Measurements from ENCODE around the gene RHOXF2. TPM values are rescaled to one million over a fixed set of nuclear protein-coding genes. Genes with fewer than 3 reads are reported as not detected.
A peak's percentile ranks its signal among the peaks of the same experiment; 100 is the strongest.
"Not testable (repeated sequence)": the region's sequence is repeated elsewhere in the genome, so short reads cannot be mapped to it uniquely, and the experiment has no call there.

RHOXF2 gene
- total RNA-seq, 1 experiment from 2014 or later = not detected

- DNase-seq (ENCODE audit: extremely low read depth, low read depth) = not testable (repeated sequence)
Measured at GRCh38 chrX:120196626-120197283, 38.3 kb downstream of the RHOXF2 start.

GRCh38 chrX:120200851-120201250 lies 42.4 kb downstream of the RHOXF2 start:
- DNase-seq (ENCODE audit: extremely low read depth, low read depth) = no peak

- no peak for DNase-seq (ENCODE audit: extremely low read depth, low read depth)
Measured at GRCh38 chrX:120205816-120206753, 47.7 kb downstream of the RHOXF2 start.

- no peak for DNase-seq (ENCODE audit: extremely low read depth, low read depth)
Measured at GRCh38 chrX:120207009-120207605, 48.7 kb downstream of the RHOXF2 start.

- peak; percentile 53 for DNase-seq (ENCODE audit: extremely low read depth, low read depth)
Measured at GRCh38 chrX:120213438-120214265, 55.2 kb downstream of the RHOXF2 start.

Other genes with a start within 250 kb of the RHOXF2 start
- 16.4 and 17.3 TPM in 2 replicates for gene NKAP, start 214.9 kb upstream of the RHOXF2 start, total RNA-seq (2014; rRNA removed; shearing (Covaris generic))
- gene RHOXF2B, start 80.9 kb upstream of the RHOXF2 start, total RNA-seq (2014; rRNA removed; shearing (Covaris generic)) = 0.23 TPM in 1 of 2 replicates, not detected in the other
- gene RHOXF1, start 42.7 kb upstream of the RHOXF2 start, total RNA-seq (2014; rRNA removed; shearing (Covaris generic)) = not detected in 2 replicates
- gene ZBTB33, start 92.2 kb downstream of the RHOXF2 start, total RNA-seq (2014; rRNA removed; shearing (Covaris generic)) = 21.9 and 24.4 TPM in 2 replicates
- gene TMEM255A, start 152.8 kb downstream of the RHOXF2 start, total RNA-seq (2014; rRNA removed; shearing (Covaris generic)) = 0.07 TPM in 1 of 2 replicates, not detected in the other
- gene ATP1B4, start 203.5 kb downstream of the RHOXF2 start, total RNA-seq (2014; rRNA removed; shearing (Covaris generic)) = not detected in 2 replicates